ENCODE measurements around the gene CORO7. TPM values are rescaled to one million over a fixed set of nuclear protein-coding genes. Genes with fewer than 3 reads are reported as not detected.

The CORO7 gene
- total and polyA plus RNA-seq, 9 of the 15 experiments (the other 6 are each of a cell fraction or from before 2014, with no cell fraction given), result 0.45 to 77.2 (median 18.7) TPM

DNA sequence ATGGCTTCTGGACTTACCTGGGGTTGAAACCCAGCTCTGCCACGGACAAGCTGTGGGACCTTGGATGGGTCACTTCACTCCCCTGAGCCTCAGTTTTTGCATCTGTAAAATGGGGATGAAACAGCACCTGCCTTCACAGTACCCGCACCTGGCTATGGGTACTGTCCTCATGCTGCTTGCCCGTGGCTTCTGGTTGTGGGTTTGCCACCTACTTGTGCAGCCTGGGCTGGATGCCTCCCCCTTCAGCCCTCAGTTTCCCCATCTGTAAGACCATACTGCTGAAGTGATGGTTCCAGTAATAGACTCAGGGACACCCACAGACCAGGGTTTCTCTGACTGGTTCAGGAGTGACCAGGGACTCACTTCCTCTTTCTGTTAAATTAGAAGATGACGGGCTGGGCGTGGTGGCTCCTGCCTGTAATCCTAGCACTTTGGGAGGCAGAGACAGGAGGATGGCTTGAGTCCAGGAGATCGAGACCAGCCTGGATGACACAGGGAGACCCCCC is 91.1 kb downstream of the CORO7 start (continued):
- TF ChIP-seq, protein P1, sequence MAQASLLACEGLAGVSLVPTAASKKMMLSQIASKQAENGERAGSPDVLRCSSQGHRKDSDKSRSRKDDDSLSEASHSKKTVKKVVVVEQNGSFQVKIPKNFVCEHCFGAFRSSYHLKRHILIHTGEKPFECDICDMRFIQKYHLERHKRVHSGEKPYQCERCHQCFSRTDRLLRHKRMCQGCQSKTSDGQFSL (CRISPR knock-in tag; IDR thresholded peaks at IDR 0.05), result no peak
- TF ChIP-seq, protein P1 (tag; IDR thresholded peaks at IDR 0.05), result no peak
- TF ChIP-seq TFAM (CRISPR knock-in tag; conservative IDR thresholded peaks at IDR 0.05) (no peak), BHLHE40 (IDR thresholded peaks at IDR 0.05; ENCODE audit: low read length) (no peak), ZNF24 (IDR thresholded peaks at IDR 0.05) (0 out of 2 replicates have a peak, but pooled peaks have one; percentile 10), ZKSCAN1 (IDR thresholded peaks at IDR 0.05; ENCODE audit: low read depth, low read length) (0 out of 2 replicates have a peak, but pooled peaks have one; percentile 27), MTF1 (CRISPR knock-in tag; IDR thresholded peaks at IDR 0.05; ENCODE audit: borderline replicate concordance) (no peak), BMI1 (IDR thresholded peaks at IDR 0.05; ENCODE audit: low read length) (no peak), ZSCAN29 (IDR thresholded peaks at IDR 0.05) (no peak), PYGO2 (tag; IDR thresholded peaks at IDR 0.05) (no peak), PHTF2 (CRISPR knock-in tag; IDR thresholded peaks at IDR 0.05) (no peak), ERF (CRISPR knock-in tag; IDR thresholded peaks at IDR 0.05) (no peak), EGR1 (conservative IDR thresholded peaks at IDR 0.05) (no peak), RB1 (IDR thresholded peaks at IDR 0.05; ENCODE audit: low read depth) (no peak), BDP1 (IDR thresholded peaks at IDR 0.05; ENCODE audit: insufficient read depth, insufficient read length) (no peak), XRCC3 (IDR thresholded peaks at IDR 0.05) (no peak), CBX3 (IDR thresholded peaks at IDR 0.05; ENCODE audit: borderline replicate concordance in 1 of 2, low read length in 2 of 2) (peak in 1 of 2 experiments; percentile 64; a peak in 1 of 3 replicates), SMARCA4 (IDR thresholded peaks at IDR 0.05) (no peak), JUND (IDR thresholded peaks at IDR 0.05; ENCODE audit: borderline replicate concordance, low read depth, low read length) (no peak), JUND (tag; IDR thresholded peaks at IDR 0.05; ENCODE audit: borderline replicate concordance, low read depth, low read length) (no peak), L3MBTL2 (IDR thresholded peaks at IDR 0.05) (no peak)
- TF ChIP-seq, protein P2, sequence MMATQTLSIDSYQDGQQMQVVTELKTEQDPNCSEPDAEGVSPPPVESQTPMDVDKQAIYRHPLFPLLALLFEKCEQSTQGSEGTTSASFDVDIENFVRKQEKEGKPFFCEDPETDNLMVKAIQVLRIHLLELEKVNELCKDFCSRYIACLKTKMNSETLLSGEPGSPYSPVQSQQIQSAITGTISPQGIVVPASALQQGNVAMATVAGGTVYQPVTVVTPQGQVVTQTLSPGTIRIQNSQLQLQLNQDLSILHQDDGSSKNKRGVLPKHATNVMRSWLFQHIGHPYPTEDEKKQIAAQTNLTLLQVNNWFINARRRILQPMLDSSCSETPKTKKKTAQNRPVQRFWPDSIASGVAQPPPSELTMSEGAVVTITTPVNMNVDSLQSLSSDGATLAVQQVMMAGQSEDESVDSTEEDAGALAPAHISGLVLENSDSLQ (IDR thresholded peaks at IDR 0.05), result no peak
- TF ChIP-seq, protein P3, sequence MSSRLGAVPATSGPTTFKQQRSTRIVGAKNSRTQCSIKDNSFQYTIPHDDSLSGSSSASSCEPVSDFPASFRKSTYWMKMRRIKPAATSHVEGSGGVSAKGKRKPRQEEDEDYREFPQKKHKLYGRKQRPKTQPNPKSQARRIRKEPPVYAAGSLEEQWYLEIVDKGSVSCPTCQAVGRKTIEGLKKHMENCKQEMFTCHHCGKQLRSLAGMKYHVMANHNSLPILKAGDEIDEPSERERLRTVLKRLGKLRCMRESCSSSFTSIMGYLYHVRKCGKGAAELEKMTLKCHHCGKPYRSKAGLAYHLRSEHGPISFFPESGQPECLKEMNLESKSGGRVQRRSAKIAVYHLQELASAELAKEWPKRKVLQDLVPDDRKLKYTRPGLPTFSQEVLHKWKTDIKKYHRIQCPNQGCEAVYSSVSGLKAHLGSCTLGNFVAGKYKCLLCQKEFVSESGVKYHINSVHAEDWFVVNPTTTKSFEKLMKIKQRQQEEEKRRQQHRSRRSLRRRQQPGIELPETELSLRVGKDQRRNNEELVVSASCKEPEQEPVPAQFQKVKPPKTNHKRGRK (tag; IDR thresholded peaks at IDR 0.05), result no peak
- TF ChIP-seq, protein P4, sequence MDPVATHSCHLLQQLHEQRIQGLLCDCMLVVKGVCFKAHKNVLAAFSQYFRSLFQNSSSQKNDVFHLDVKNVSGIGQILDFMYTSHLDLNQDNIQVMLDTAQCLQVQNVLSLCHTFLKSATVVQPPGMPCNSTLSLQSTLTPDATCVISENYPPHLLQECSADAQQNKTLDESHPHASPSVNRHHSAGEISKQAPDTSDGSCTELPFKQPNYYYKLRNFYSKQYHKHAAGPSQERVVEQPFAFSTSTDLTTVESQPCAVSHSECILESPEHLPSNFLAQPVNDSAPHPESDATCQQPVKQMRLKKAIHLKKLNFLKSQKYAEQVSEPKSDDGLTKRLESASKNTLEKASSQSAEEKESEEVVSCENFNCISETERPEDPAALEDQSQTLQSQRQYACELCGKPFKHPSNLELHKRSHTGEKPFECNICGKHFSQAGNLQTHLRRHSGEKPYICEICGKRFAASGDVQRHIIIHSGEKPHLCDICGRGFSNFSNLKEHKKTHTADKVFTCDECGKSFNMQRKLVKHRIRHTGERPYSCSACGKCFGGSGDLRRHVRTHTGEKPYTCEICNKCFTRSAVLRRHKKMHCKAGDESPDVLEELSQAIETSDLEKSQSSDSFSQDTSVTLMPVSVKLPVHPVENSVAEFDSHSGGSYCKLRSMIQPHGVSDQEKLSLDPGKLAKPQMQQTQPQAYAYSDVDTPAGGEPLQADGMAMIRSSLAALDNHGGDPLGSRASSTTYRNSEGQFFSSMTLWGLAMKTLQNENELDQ (CRISPR knock-in tag; IDR thresholded peaks at IDR 0.05; ENCODE audit: borderline replicate concordance), result no peak
- TF ChIP-seq, protein P5, sequence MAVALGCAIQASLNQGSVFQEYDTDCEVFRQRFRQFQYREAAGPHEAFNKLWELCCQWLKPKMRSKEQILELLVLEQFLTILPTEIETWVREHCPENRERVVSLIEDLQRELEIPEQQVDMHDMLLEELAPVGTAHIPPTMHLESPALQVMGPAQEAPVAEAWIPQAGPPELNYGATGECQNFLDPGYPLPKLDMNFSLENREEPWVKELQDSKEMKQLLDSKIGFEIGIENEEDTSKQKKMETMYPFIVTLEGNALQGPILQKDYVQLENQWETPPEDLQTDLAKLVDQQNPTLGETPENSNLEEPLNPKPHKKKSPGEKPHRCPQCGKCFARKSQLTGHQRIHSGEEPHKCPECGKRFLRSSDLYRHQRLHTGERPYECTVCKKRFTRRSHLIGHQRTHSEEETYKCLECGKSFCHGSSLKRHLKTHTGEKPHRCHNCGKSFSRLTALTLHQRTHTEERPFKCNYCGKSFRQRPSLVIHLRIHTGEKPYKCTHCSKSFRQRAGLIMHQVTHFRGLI (CRISPR knock-in tag; IDR thresholded peaks at IDR 0.05), result no peak

Measured in K562 (cell line).